ENCODE measurements around the gene OASL. TPM values are rescaled to one million over a fixed set of nuclear protein-coding genes. Genes with fewer than 3 reads are reported as not detected.

Gene OASL
- polyA plus RNA-seq, 1 experiment = 0.05 TPM

GRCh38 chr12:121034616-121035305 lies 4.3 kb downstream of the OASL start:
- no peak overlapping the region for H3K4me3 ChIP-seq (ENCODE audit: low read depth, low read length)
- no peak for DNase-seq (ENCODE audit: low read depth, low spot score)
- H3K27me3 ChIP-seq (ENCODE audit: control insufficient read depth, insufficient read depth, low read length) = peaks cover 5% of the 10 kb centered on the region
- H3K27ac ChIP-seq (ENCODE audit: low read depth, low read length) = no peak overlapping the region
- no peak for TF ChIP-seq CTCF (IDR thresholded peaks at IDR 0.05; ENCODE audit: low read depth, low read length)
- ChIA-PET POLR2A (interaction anchor here (0.6 kb wide), 1 partner anchor 44 kb away, joined by 5 read pairs; no protein-coding TSS in a partner anchor), CTCF (no interaction called here)
- H3K9me3 ChIP-seq (ENCODE audit: control insufficient read depth, insufficient read depth, low read length) = no peaks in the 10 kb centered on the region

DNA sequence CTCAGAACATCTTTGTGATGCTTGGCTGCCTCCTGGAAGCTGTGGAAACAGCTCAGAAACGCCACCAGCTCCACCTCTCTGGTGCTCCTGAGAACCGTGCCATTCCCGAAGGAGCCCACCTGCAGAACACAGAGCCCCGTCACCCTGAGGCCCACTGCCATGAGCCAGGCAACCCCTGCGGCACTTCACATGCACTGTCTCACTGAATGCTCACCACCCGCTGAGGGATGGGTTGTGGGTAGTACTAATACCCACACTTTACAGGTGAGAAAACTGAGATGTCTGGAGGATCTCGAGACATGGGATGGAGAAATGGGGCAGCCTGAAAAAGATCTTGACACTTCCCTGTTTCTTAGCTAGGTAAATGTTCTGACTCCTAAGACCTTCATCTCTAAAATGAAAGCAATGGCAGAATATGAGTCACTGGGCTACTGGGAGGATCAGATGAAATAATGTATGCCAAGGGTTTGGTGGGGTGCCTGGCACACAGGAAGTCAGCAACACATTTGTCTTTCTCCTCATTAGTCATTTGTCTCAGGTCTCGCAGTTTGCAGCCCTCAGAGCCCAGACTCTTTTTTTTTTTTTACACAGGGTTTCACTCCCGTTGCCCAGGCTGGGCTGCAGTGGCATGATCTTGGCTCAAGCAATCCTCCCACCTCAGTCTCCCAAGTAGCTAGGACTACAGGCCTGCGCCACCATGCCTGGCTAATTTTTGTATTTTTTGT lies 5.3 kb downstream of the OASL start:
- TF ChIP-seq CTCF (IDR thresholded peaks at IDR 0.05; ENCODE audit: low read depth, low read length) = no peak
- Histone ChIP-seq H3K9me3 (ENCODE audit: control insufficient read depth, insufficient read depth, low read length) (no peaks in the 10 kb centered on the region), H3K27me3 (ENCODE audit: control insufficient read depth, insufficient read depth, low read length) (peaks cover 6% of the 10 kb centered on the region), H3K27ac (ENCODE audit: low read depth, low read length) (no peak overlapping the region), H3K4me3 (ENCODE audit: low read depth, low read length) (no peak overlapping the region)
- CTCF ChIA-PET = no interaction called here
- POLR2A ChIA-PET = no interaction called here
- no peak for DNase-seq (ENCODE audit: low read depth, low spot score)

DNA sequence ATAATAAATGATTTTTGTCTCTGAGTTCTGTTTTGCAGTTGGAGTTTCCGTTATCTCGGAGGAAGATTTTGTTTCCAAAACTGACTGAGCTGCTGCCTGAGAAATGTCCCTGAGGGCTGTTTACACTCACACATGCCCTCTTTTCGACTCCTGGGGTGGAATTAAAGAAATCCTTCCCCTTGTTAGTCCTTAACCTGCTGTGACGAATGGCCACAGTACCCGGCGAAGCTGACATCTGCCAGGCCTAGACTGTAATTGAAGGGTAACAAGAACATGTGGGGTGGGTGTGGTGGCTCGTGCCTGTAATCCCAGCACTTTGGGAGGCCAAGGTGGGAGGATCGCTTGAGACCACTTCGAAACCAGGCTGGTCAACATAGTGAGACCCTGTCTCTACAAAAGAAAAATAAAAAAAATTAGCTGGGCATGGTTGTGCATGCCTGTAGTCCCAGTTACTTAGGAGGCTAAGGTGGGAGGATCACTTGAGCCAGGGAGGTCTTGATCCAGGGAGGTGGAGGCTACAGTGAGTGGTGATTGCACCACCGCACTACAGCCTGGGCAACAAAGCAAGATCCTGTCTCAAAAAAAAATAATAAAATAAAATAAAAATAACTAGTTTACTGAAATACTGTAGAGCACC lies 8.4 kb downstream of the OASL start:
- H3K27ac ChIP-seq (ENCODE audit: low read depth, low read length) = no peak overlapping the region
- no peak for DNase-seq (ENCODE audit: low read depth, low spot score)
- no peak for TF ChIP-seq CTCF (IDR thresholded peaks at IDR 0.05; ENCODE audit: low read depth, low read length)
- no peak overlapping the region for H3K4me3 ChIP-seq (ENCODE audit: low read depth, low read length)
- peaks cover 6% of the 10 kb centered on the region for H3K27me3 ChIP-seq (ENCODE audit: control insufficient read depth, insufficient read depth, low read length)
- CTCF ChIA-PET = no interaction called here
- POLR2A ChIA-PET = no interaction called here
- no peaks in the 10 kb centered on the region for H3K9me3 ChIP-seq (ENCODE audit: control insufficient read depth, insufficient read depth, low read length)

DNA sequence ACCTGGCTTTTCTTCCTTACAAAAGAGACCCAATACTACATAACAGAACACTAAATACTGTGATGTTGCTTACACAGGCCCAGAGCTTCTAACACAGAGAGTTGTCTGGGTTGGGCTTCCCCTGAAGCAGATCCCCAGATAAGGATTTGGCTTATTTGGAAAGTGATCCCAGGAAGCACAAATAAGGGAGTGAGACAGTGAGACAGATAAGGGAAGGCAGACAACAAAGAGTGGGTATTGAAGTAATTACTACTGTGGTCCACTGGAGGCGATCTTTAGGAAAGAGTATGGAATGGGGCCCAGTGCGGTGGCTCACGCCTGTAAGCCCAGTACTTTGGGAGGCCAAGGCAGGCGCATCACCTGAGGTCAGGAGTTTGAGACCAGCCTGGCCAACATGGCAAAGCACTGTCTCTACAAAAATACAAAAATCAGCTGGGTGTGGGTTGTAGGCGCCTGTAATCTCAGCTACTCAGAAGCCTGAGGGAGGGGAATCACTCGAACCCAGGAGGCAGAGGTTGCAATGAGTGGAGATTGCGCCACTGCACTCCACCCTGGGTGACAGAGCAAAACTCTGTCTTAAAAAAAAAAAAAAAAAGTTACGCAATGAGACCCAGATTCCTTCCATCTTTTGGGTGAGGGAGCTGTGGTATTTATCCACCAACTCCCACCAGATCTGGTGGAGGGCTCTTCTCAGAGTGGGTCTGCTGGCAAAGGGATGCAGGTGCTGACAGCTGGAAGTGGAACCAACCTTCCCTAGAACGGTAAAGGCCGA lies 12.6 kb downstream of the OASL start:
- CTCF ChIA-PET = no interaction called here

More for the DNA sequence above, 12.6 kb downstream of the OASL start:
- Histone ChIP-seq H3K27me3 (ENCODE audit: control insufficient read depth, insufficient read depth, low read length) (peaks cover 3% of the 10 kb centered on the region), H3K4me3 (ENCODE audit: low read depth, low read length) (no peak overlapping the region), H3K27ac (ENCODE audit: low read depth, low read length) (no peak overlapping the region), H3K9me3 (ENCODE audit: control insufficient read depth, insufficient read depth, low read length) (no peaks in the 10 kb centered on the region)
- TF ChIP-seq CTCF (IDR thresholded peaks at IDR 0.05; ENCODE audit: low read depth, low read length) = no peak
- POLR2A ChIA-PET = interaction anchor here (0.6 to 0.7 kb wide), 2 partner anchors 169 to 238 kb away, joined by 5 to 6 read pairs; no protein-coding TSS in a partner anchor
- DNase-seq (ENCODE audit: low read depth, low spot score) = no peak

All from AG04450 (cell line).